H9 (cell line): ENCODE results near the gene SORCS2. TPM values are rescaled to one million over a fixed set of nuclear protein-coding genes. Genes with fewer than 3 reads are reported as not detected.

Experiments
- DNase-seq: peaks from one replicate; pipeline ENCODE4 v3.0.0-alpha.2; 2017
- H2AFZ ChIP-seq: one replicate; pipeline ENCODE4 v1.6.1; 2013; ENCODE audit warnings: mild to moderate bottlenecking, low read length, control low read depth, moderate library complexity
- H2AK5ac ChIP-seq: 2 replicates; pipeline ENCODE4 v1.6.1; 2013; ENCODE audit warnings: low read length, control low read depth, mixed read lengths; ENCODE audit not compliant: insufficient read length
- H2BK120ac ChIP-seq: one replicate; pipeline ENCODE4 v1.6.1; 2013; ENCODE audit warnings: low read depth, mild to moderate bottlenecking, low read length, control low read depth, inconsistent platforms; ENCODE audit not compliant: poor library complexity, severe bottlenecking
- H2BK12ac ChIP-seq: 2 replicates; pipeline ENCODE4 v1.6.1; 2013; ENCODE audit warnings: low read length, control low read depth, mixed read lengths, low read depth; ENCODE audit not compliant: insufficient read length
- H2BK15ac ChIP-seq: 2 replicates; pipeline ENCODE4 v1.6.1; 2013; ENCODE audit warnings: low read depth, low read length, control low read depth
- H2BK20ac ChIP-seq: one replicate; pipeline ENCODE4 v1.6.1; 2013; ENCODE audit warnings: low read depth, mild to moderate bottlenecking, low read length, control low read depth, inconsistent platforms; ENCODE audit not compliant: poor library complexity, severe bottlenecking
- H2BK5ac ChIP-seq: 2 replicates; pipeline ENCODE4 v1.6.1; 2013; ENCODE audit warnings: low read length, control low read depth, mixed read lengths; ENCODE audit not compliant: insufficient read length
- H3K14ac ChIP-seq: 2 replicates; pipeline ENCODE4 v1.6.1; 2013; ENCODE audit warnings: low read length, control low read depth; ENCODE audit not compliant: insufficient read depth
- H3K18ac ChIP-seq: 2 replicates; pipeline ENCODE4 v1.6.1; 2013; ENCODE audit warnings: low read depth, mild to moderate bottlenecking, mixed read lengths, low read length, control low read depth; ENCODE audit not compliant: insufficient read length
- H3K23ac ChIP-seq: 2 replicates; pipeline ENCODE4 v1.6.1; 2013; ENCODE audit warnings: low read length, control low read depth, mixed read lengths, low read depth; ENCODE audit not compliant: insufficient read length
- H3K23me2 ChIP-seq: 2 replicates; pipeline ENCODE4 v1.6.1; 2013; ENCODE audit warnings: low read depth, mild to moderate bottlenecking, mixed read lengths, low read length, control low read depth; ENCODE audit not compliant: insufficient read length, poor library complexity, severe bottlenecking
- H3K27ac ChIP-seq: 2 replicates; pipeline ENCODE4 v1.5.1; 2013; ENCODE audit warnings: low read length, control low read depth, mixed read lengths, low read depth; ENCODE audit not compliant: insufficient read length
- H3K27me3 ChIP-seq: 2 replicates; pipeline ENCODE4 v1.6.1; 2013; ENCODE audit warnings: low read length, control low read depth, inconsistent platforms; ENCODE audit not compliant: insufficient read depth
- H3K4ac ChIP-seq: 2 replicates; pipeline ENCODE4 v1.6.1; 2013; ENCODE audit warnings: low read depth, mild to moderate bottlenecking, control low read depth, inconsistent platforms, low read length, moderate library complexity
- H3K4me1 ChIP-seq: 2 replicates; pipeline ENCODE4 v1.6.1; 2013; ENCODE audit warnings: low read length, control low read depth, inconsistent platforms; ENCODE audit not compliant: insufficient read depth
- H3K4me2 ChIP-seq: 2 replicates; pipeline ENCODE4 v1.6.1; 2013; ENCODE audit warnings: low read length, control low read depth, mixed read lengths; ENCODE audit not compliant: insufficient read length, insufficient read depth
- H3K56ac ChIP-seq: 2 replicates; pipeline ENCODE4 v1.6.1; 2013; ENCODE audit warnings: low read depth, mild to moderate bottlenecking, mixed read lengths, low read length, control low read depth; ENCODE audit not compliant: insufficient read length
- H3K79me1 ChIP-seq: 2 replicates; pipeline ENCODE4 v1.6.1; 2013; ENCODE audit warnings: low read depth, mild to moderate bottlenecking, moderate library complexity, low read length, control low read depth, inconsistent platforms; ENCODE audit not compliant: insufficient read depth, poor library complexity, severe bottlenecking
- H3K79me2 ChIP-seq: 2 replicates; pipeline ENCODE4 v1.6.1; 2013; ENCODE audit warnings: low read length, control low read depth, inconsistent platforms; ENCODE audit not compliant: insufficient read depth
- H3K9ac ChIP-seq: 2 replicates; pipeline ENCODE4 v1.6.1; 2013; ENCODE audit warnings: low read length, control low read depth, mixed read lengths; ENCODE audit not compliant: insufficient read length; ENCODE audit errors: extremely low read depth
- H3K9me3 ChIP-seq: one replicate; pipeline ENCODE4 v1.6.1; 2013; ENCODE audit warnings: low read depth, low read length, inconsistent platforms; ENCODE audit not compliant: control insufficient read depth
- H3T11ph ChIP-seq: one replicate; pipeline ENCODE4 v1.6.1; 2013; ENCODE audit warnings: mild to moderate bottlenecking, low read length, control low read depth, inconsistent platforms
- H4K20me1 ChIP-seq: one replicate; pipeline ENCODE4 v1.6.1; 2013; ENCODE audit not compliant: control insufficient read depth, insufficient read length, insufficient read depth
- H4K5ac ChIP-seq: 2 replicates; pipeline ENCODE4 v1.6.1; 2013; ENCODE audit warnings: low read depth, mild to moderate bottlenecking, mixed read lengths, low read length, control low read depth; ENCODE audit not compliant: insufficient read length
- H4K8ac ChIP-seq: replicated peaks from 2 replicates; pipeline ENCODE4 v1.6.1; 2013; ENCODE audit warnings: low read length, control low read depth, mixed read lengths, low read depth; ENCODE audit not compliant: insufficient read length
- H4K91ac ChIP-seq: 2 replicates; pipeline ENCODE4 v1.6.1; 2013; ENCODE audit warnings: low read depth, mild to moderate bottlenecking, moderate library complexity, mixed read lengths, low read length, control low read depth; ENCODE audit not compliant: insufficient read length
- H3K27ac Mint-ChIP-seq, 3 experiments: 2 replicates in 2 of 3; 3 replicates in 1 of 3; pipeline ENCODE4 v1.8.0; 2020 to 2021; ENCODE audit warnings: mixed read lengths in 3 of 3, mild to moderate bottlenecking in 1 of 3, moderate library complexity in 1 of 3
- H3K27me3 Mint-ChIP-seq: 2 replicates; pipeline ENCODE4 v1.8.0; 2021; ENCODE audit warnings: low read depth, mild to moderate bottlenecking, moderate library complexity, mixed read lengths
- H3K36me3 Mint-ChIP-seq, 3 experiments: 2 replicates in 2 of 3; 3 replicates in 1 of 3; pipeline ENCODE4 v1.8.0; 2020 to 2021; ENCODE audit warnings: low read depth in 3 of 3, mixed read lengths in 3 of 3; ENCODE audit not compliant: insufficient read depth in 1 of 3
- H3K4me1 Mint-ChIP-seq, 2 experiments: 2 replicates each; pipeline ENCODE4 v1.8.0; 2020; ENCODE audit warnings: mixed read lengths in 2 of 2
- H3K4me3 Mint-ChIP-seq, 2 experiments: 2 replicates in 1 of 2; 3 replicates in 1 of 2; pipeline ENCODE4 v1.8.0; 2020 to 2021; ENCODE audit warnings: mild to moderate bottlenecking in 2 of 2, mixed read lengths in 2 of 2, moderate library complexity in 1 of 2
- H3K9me3 Mint-ChIP-seq, 2 experiments: 2 replicates in 1 of 2; 3 replicates in 1 of 2; pipeline ENCODE4 v1.8.0; 2020; ENCODE audit warnings: mild to moderate bottlenecking in 2 of 2, mixed read lengths in 2 of 2, moderate library complexity in 1 of 2
- WGBS: extraction: QIAGEN DNeasy Blood & Tissue Kit; methylation state at CpG from one replicate; pipeline ENCODE4 v1.1.7; 2013; ENCODE audit warnings: missing lambda C conversion rate, low lambda C conversion rate, mixed read lengths; ENCODE audit not compliant: insufficient read length; ENCODE audit errors: extremely low coverage; 5-methylcytosine and 5-hydroxymethylcytosine counted together
- total RNA-seq: library from RNA; stranded (reverse); gene quantifications from 2 replicates; pipeline ENCODE4 v1.2.1, GENCODE V29; 2021
- TF ChIP-seq, protein P1 (sequence below): fragments of 200-600 bp; sonication (generic); conservative IDR thresholded peaks from 3 replicates; pipeline ENCODE4 v1.8.0; 2021; ENCODE audit warnings: antibody characterized with exemption, mild to moderate bottlenecking

SORCS2 gene
- total RNA-seq, 1 experiment from 2014 or later: 0.57 TPM

- H4K8ac ChIP-seq: no peak overlapping the region
- peaks cover 20 to 33% of the 10 kb centered on the region in 2 experiments for H3K4me1 Mint-ChIP-seq
- H3K27ac ChIP-seq: no peak overlapping the region
- H3K9ac ChIP-seq: no peak overlapping the region
- no peak overlapping the region for H4K91ac ChIP-seq
- no peak overlapping the region for H3K56ac ChIP-seq
- no peaks in the 10 kb centered on the region for H3K36me3 Mint-ChIP-seq
- no peaks in the 10 kb centered on the region for H3K79me2 ChIP-seq
- no peak overlapping the region for H2AFZ ChIP-seq
- no peaks in the 10 kb centered on the region for H3K79me1 ChIP-seq
- no peak overlapping the region for H3K4me3 Mint-ChIP-seq
- H3K4me2 ChIP-seq: no peak overlapping the region
- H4K20me1 ChIP-seq: no peaks in the 10 kb centered on the region
- H2BK12ac ChIP-seq: no peak overlapping the region
- no peak overlapping the region for H3K18ac ChIP-seq
- H3K23ac ChIP-seq: no peak overlapping the region
- TF ChIP-seq, protein P1, sequence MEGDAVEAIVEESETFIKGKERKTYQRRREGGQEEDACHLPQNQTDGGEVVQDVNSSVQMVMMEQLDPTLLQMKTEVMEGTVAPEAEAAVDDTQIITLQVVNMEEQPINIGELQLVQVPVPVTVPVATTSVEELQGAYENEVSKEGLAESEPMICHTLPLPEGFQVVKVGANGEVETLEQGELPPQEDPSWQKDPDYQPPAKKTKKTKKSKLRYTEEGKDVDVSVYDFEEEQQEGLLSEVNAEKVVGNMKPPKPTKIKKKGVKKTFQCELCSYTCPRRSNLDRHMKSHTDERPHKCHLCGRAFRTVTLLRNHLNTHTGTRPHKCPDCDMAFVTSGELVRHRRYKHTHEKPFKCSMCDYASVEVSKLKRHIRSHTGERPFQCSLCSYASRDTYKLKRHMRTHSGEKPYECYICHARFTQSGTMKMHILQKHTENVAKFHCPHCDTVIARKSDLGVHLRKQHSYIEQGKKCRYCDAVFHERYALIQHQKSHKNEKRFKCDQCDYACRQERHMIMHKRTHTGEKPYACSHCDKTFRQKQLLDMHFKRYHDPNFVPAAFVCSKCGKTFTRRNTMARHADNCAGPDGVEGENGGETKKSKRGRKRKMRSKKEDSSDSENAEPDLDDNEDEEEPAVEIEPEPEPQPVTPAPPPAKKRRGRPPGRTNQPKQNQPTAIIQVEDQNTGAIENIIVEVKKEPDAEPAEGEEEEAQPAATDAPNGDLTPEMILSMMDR: no peak
- no peak overlapping the region for H2BK120ac ChIP-seq
- H2BK15ac ChIP-seq: no peak overlapping the region
- H3K27me3 Mint-ChIP-seq: no peaks in the 10 kb centered on the region; the same call in 1 of the 2 replicates
- WGBS: no CpG with 5 or more reads among the region's 11 CpGs
- H3K4ac ChIP-seq: no peak overlapping the region
- no peak for DNase-seq
- no peak overlapping the region for H3K14ac ChIP-seq
- H3K27ac Mint-ChIP-seq: no peak overlapping the region
- no peaks in the 10 kb centered on the region for H3K27me3 ChIP-seq
- no peak overlapping the region for H3T11ph ChIP-seq
- H4K5ac ChIP-seq: no peak overlapping the region
- no peaks in the 10 kb centered on the region; a peak in 1 of 5 replicates for H3K9me3 Mint-ChIP-seq
- no peaks in the 10 kb centered on the region for H3K9me3 ChIP-seq
- no peak overlapping the region for H2BK5ac ChIP-seq
- H2BK20ac ChIP-seq: no peak overlapping the region
- H3K4me1 ChIP-seq: no peaks in the 10 kb centered on the region
- no peak overlapping the region for H2AK5ac ChIP-seq
- H3K23me2 ChIP-seq: no peaks in the 10 kb centered on the region
These were observed 15.4 kb downstream of the SORCS2 start for GRCh38 chr4:7207628-7208231.
